ENCODE data around the gene CCNJL. TPM values are rescaled to one million over a fixed set of nuclear protein-coding genes. Genes with fewer than 3 reads are reported as not detected.

Gene CCNJL
- total and polyA plus RNA-seq, 2 of the 8 experiments (the other 6 are each of a cell fraction or from before 2014, with no cell fraction given), result 34.6 to 44.7 TPM

DNA sequence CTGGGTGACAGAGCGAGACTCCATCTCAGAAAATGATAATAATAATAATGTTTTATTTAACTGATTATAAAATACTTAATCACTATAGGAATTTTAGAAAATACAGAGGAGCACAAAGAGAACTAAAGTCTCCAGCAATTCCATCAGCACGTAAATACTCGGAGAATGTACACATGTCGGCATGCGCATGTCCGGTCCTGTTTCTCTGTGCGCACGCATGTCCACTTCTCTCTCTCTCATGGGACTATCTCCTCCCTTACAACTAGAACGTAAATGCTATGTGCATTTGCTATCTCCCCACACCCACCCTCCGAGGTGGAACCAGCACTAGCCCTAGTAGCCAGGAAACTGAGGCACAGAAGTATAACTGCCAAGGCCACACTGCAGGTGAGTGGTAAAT, 19.0 kb downstream of the CCNJL start:
- Histone ChIP-seq H2BK12ac (ENCODE audit: low read depth, low read length) (peak overlapping the region; percentile 82), H3K14ac (ENCODE audit: insufficient read length) (no peak overlapping the region), H4K91ac (replicated peaks; ENCODE audit: insufficient read length, low read length) (peak overlapping the region; percentile 70), H3K56ac (replicated peaks; ENCODE audit: insufficient read length, low read depth, low read length) (no peak overlapping the region), H2BK20ac (ENCODE audit: low read length) (peak overlapping the region; percentile 62; the same call in 1 of the 2 replicates), H2BK120ac (replicated peaks; ENCODE audit: low read depth, low read length) (peak overlapping the region; percentile 50), H3K4me3 (ENCODE audit: extremely low read depth in 1 of 4, insufficient read depth in 2 of 4, low read depth in 3 of 4, low read length in 4 of 4) (no peak overlapping the region), H3K23ac (ENCODE audit: insufficient read length) (no peak overlapping the region), H2BK15ac (ENCODE audit: low read length) (peak overlapping the region; percentile 48; the same call in 1 of the 2 replicates), H4K5ac (ENCODE audit: insufficient read length, low read depth, low read length) (no peak overlapping the region), H3K36me3 (ENCODE audit: control insufficient read depth in 2 of 4, insufficient read depth in 4 of 4, low read length in 3 of 4) (no peaks in the 10 kb centered on the region; a peak in 1 of 8 replicates), H3K27me3 (replicated peaks in 1 of 4; ENCODE audit: control insufficient read depth in 3 of 4, extremely low read depth in 1 of 4, insufficient read depth in 3 of 4, low read length in 3 of 4) (no peaks in the 10 kb centered on the region), H3K79me2 (ENCODE audit: control insufficient read depth in 1 of 2, insufficient read depth in 2 of 2, low read length in 2 of 2) (peaks cover 12 to 94% of the 10 kb centered on the region in 2 experiments), H3K4ac (replicated peaks; ENCODE audit: insufficient read length, low read depth, low read length) (peak overlapping the region; percentile 4), H4K20me1 (replicated peaks in 1 of 2; ENCODE audit: control insufficient read depth in 1 of 2, insufficient read depth in 2 of 2, low read length in 2 of 2) (peaks cover 1 to 12% of the 10 kb centered on the region in 2 experiments), H3K18ac (ENCODE audit: extremely low read depth, low read length) (peak overlapping the region; percentile 10; the same call in 1 of the 2 replicates), H3K4me1 (replicated peaks in 1 of 4; ENCODE audit: control insufficient read depth in 3 of 4, insufficient read depth in 4 of 4, low read length in 3 of 4) (peaks cover 15 to 30% (median 23%) of the 10 kb centered on the region in 4 experiments), H2AFZ (ENCODE audit: low read length) (no peak overlapping the region), H3K79me1 (ENCODE audit: low read depth, low read length) (peaks cover 20% of the 10 kb centered on the region), H3K9me3 (ENCODE audit: insufficient read depth in 2 of 2, low read depth in 1 of 2, low read length in 1 of 2) (no peaks in the 10 kb centered on the region), H3K23me2 (ENCODE audit: low read depth, low read length) (no peaks in the 10 kb centered on the region), H2BK5ac (ENCODE audit: low read depth, low read length) (peak overlapping the region; percentile 72), H4K8ac (ENCODE audit: extremely low read depth, insufficient read depth, low read length) (peak overlapping the region; percentile 62; the same call in 1 of the 2 replicates), H2AK5ac (ENCODE audit: low read depth, low read length) (peak overlapping the region; percentile 56), H3K4me2 (ENCODE audit: insufficient read depth in 1 of 2, low read depth in 2 of 2, low read length in 2 of 2) (0 out of 4 replicates have a peak overlapping the region, but pooled peaks of 1 of the 2 experiments have one; percentile 40), H3K9ac (replicated peaks in 1 of 4; ENCODE audit: extremely low read depth in 1 of 4, low read depth in 3 of 4, low read length in 3 of 4) (peak overlapping the region in 1 of 4 experiments; percentile 32; a peak in 1 of 7 replicates), H3K27ac (ENCODE audit: low read depth, low read length) (peak overlapping the region; percentile 44)
- DNase-seq (ENCODE audit: low read depth in 1 of 2, low spot score in 2 of 2), result no peak
- ChIA-PET CTCF (ENCODE audit: partially characterized antibody) (interaction anchor here (1.1 to 1.4 kb wide), 4 partner anchors 27 to 105 kb away, joined by 3 to 5 read pairs (median 4); no protein-coding TSS in a partner anchor), POLR2A (ENCODE audit: partially characterized antibody) (interaction anchor here (0.6 to 2.4 kb wide), 5 partner anchors 18 to 312 kb away, joined by 3 to 6 read pairs (median 5); partner anchors contain the start of gene CCNJL)
- 89% methylated on average over 10 of the region's 10 CpGs; no CpG with 5 or more reads in 1 of the 2 experiments for WGBS, 2 experiments (ENCODE audit: extremely low coverage in 1 of 2, insufficient coverage in 1 of 2, insufficient read length in 1 of 2, insufficient replicate concordance in 2 of 2, low coverage in 1 of 2, low lambda C conversion rate in 2 of 2, missing lambda C conversion rate in 1 of 2)
- TF ChIP-seq, protein P1, sequence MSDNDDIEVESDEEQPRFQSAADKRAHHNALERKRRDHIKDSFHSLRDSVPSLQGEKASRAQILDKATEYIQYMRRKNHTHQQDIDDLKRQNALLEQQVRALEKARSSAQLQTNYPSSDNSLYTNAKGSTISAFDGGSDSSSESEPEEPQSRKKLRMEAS (IDR thresholded peaks at IDR 0.05), result no peak
- FAIRE-seq, result no peak

Measured in H1 (cell line).